Fibroblast of peridontal ligament (primary cell): ENCODE measurements around the gene DIO2.
A peak's percentile ranks its signal among the peaks of the same experiment; 100 is the strongest.

Experiments
- DNase-seq: peaks from one replicate; pipeline ENCODE4 v3.0.0-alpha.2; 2010; ENCODE audit errors: extremely low read depth

The DIO2 gene

DNA sequence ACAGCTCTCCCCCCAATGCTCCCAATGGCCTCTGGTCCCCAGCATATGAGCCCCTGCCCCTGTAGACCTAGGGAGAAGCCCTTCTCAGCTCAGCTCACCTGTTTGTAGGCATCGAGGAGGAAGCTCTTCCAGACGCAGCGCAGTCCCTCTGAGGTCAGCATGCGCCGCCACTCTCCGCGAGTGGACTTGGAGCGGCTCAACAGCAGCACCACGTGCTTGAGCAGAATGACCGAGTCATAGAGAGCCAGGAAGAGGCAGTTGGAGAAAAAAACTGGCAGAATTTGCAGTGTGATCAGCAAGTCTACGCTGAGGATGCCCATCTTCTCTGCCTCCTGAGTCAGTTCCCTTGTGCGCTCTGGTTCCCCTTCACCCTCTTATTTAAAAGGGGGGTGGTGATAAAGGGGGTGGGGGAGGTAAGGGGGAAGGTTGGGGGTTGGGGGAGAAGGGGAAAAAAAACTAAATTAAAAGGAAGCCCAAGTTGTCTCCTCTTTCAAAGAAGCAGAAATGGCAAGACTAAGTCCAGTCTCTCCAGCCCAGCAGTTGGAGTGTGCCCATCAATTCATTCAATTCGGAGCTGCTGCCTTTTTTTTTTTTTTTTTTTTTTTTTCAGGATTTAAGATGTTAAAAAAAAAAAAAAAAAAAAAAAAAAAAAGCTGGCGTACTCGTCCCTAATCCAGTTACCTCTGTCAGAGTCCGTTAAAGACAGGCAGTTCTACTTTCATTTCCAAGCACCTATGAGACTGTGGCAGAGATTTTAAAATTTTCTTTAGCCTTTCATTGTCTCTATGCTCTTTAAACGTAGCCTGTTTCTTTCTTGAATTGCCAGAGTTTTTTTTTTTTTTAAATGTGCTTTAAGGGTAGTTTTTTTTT, at the start of gene DIO2:
Gene DIO2 (minus strand): TSS at position 352 of the 870 bp plus-strand sequence. CDS start 32 bp downstream, at position 320.
- DNase-seq = peak; percentile 29

- DNase-seq = no peak
These were observed 49.3 kb upstream of the DIO2 start for GRCh38 chr14:80260645-80261044.

GRCh38 chr14:80239631-80240030, 28.3 kb upstream of the DIO2 start:
- no peak for DNase-seq

DNA sequence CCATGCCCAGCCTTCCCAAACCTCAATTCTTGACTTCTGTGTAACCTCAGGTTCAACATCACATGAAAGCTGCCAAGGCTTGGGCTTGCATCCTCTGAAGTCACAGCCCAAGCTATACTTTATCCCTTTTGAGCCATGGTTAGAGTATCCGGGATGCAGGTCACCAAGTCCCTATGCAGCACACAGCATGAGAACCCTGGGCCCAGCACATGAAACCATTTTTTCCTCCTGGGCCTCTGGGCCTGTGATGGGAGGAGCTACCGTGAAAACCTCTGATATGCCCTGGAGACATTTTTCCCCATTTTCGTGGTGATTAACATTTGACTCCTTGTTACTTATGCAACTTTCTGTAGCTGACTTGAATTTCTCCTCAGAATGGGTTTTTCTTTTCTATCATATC, 25.8 kb upstream of the DIO2 start:
- DNase-seq = no peak

- DNase-seq = no peak
These were observed 22.3 kb upstream of the DIO2 start for GRCh38 chr14:80233470-80234089.

DNA sequence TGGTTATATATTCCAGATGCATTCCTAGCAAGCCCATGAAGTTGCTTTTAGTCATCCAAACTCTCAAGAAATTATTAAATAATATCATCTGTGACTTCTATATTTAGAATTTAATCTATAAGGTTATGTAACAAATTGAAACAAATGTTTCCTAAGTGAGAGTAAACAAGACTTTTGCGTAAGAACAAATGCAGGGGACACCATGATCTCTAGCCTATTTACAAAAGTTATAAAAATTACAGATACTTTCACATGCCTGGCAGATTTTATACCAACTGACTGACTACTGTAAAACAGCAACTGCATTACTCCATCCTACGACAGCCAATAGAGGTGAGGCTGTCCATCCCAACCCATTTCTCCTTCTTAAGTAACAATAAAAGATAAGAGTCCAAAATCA, 20.4 kb upstream of the DIO2 start:
- DNase-seq = no peak

DNA sequence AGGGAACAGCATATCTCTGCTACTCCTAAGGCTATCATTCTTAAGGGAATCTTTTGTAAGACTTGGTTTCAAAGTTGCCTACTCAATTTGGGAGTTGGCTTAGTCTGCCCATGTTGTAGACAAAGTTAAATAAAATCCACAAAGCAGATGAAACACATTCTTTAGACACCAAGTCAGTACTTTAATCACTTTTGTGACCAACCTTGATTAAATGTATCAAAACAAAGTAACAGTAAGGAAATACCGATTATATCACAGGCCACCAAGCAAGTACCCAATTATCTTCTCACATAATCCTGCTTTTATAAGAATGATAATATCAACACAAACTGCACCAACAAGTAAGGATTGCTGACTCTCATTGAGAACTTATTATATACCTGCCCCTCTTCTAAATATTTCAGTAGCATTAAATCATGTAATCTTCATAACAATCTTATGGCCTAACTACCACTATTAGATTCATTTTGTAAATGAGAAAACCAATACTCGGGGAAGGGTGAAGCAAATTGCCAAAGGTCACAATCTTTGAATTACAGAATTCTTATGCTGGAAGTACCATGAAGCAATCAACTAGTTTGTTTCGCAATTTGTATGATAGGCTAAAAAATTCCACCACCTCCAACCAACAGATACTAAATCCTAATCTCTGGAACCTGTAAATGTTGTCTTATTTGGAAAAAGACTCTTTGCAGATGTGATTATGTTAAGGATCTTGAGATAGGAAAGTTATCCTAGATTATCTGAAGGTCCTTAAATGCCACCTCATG, 12.6 kb upstream of the DIO2 start:
- DNase-seq = no peak

DNA sequence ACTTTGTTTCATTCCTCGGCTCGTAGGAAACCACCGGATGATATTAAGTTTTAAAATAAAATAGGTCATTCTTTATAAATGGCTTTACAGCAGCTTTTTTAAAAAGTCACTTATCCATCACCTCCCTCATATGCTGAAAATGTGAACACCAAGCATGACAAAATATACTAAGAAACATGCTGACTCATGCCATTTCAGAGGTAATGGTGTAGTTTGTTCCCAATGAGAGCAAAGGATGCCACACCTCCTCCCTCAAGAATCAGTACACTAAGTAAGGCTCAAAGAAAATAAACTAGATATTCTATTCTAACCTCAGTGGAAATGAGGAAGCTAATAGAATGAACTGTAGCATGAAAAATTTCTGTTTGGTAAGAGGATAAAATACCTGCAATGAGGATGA, 5.5 kb upstream of the DIO2 start:
- DNase-seq = no peak

DNA sequence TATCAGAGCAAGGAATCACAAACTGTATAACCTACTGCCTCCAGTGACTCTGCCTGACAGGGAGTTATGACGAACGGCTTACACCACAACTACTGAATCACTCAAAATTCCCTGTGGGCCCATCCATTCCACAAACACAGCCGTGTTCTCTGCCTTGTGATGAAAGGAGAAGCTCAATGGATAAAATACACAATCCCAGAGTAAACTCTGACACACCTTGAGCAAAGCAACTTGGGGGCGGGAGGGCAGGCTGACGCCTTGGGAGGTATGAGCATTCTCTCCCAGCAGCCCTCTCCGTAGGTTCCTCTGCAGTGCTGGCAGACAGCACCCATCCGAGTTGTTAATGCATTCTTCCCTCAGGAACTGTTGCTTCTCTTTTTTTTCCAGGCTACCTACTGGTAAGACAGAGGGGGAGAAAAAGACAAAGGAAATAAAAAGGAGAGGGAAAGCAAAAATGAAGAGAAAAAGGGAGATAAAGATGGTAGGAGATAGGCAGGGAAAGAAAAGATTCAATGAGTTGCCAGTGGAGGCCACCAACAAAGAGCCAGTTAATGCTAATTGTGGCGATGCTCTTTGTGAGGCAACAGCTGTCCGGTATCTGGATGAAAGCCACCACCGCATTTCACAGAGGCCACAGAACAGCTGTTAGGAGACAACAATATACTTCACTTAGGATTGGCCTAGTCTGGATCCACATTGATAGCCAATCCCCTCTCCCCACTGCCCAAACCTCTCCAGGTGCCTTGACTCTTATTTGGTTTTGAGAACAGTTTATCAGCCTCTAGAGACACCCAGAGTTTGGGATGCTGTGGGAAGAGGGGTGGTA, 4.7 kb upstream of the DIO2 start:
- peak; percentile 54 for DNase-seq

DNA sequence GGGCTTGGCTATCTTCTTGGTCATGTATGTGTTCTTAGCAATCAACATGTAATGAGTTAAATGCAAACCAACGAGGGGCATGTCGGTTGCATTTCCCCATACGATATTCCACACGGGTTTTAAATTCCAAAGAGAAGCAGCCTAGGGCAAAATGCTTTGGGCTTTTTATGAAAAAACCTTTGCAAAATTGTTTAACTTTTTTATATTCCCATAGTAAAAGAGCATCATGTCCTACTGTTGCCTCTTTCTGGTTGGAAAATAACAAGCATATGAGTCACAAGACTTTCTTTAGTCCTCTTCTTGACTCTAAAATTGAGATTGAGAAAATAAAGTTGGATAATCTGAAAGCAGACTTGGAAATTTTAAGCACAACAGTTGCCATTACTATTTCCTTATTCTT, 3.8 kb upstream of the DIO2 start:
- DNase-seq = peak; percentile 15

- DNase-seq = peak; percentile 76
These were observed 2.3 kb upstream of the DIO2 start for GRCh38 chr14:80213602-80214001.

DNA sequence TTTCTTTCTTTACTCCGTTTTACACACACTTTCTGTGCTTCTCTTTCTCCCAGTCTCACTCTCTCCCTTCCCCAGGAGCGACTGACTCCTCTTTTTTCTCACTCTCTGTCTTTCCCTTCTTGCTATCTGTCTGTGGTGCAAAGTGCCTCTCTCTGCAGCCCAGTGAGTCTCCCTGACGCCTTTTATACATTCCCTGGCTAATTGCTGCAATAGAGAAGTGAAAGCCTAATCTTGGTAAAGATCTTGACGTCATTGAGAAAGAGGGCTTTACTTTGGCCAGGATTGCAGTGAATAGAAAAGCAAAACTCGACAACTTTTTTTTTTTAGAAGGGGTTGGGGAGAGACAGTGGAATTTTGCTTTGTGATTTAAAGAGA, 706 bp upstream of the DIO2 start:
- peak; percentile 53 for DNase-seq

DNA sequence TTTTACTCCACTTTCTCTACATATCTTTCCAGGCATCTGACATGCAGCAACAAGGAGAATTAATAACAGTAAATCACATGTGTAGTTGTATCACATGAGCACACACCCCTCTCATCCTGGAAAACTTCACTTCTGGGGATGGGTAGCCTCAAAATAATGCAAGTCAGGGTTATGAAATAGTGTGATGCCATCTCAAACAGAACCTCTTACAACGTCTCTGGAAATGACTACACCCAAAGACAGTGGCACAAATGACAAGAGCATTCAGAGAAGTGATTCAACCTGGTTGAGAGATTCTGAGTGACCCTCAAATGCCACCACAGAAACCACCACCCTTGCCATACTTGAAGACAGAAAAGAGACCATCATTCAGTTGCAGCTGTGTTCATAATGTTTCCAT, 2.8 kb downstream of the DIO2 start:
- no peak for DNase-seq

GRCh38 chr14:80206351-80207080, 4.8 kb downstream of the DIO2 start:
- no peak for DNase-seq

- no peak for DNase-seq
These were observed 8.3 kb downstream of the DIO2 start for GRCh38 chr14:80202888-80203562.

DNA sequence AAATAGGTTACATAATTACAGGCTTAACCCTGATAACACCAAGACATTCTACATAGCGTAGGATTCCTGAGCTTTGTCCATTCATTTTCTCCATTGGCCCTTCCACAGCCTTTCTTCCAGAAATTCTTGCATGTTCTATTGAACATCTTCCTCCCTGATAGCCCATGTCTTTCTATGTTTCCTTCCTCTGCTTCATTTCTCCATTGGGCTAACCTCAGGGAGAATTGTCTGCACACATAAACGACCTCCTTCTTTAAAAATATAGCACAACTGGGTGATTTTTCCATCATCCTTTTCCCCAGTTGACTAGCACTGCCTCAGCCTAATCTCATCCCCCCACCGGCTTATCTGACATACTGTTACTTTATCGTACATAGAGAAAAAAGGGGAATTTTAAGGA, 11.2 kb downstream of the DIO2 start:
- no peak for DNase-seq

DNA sequence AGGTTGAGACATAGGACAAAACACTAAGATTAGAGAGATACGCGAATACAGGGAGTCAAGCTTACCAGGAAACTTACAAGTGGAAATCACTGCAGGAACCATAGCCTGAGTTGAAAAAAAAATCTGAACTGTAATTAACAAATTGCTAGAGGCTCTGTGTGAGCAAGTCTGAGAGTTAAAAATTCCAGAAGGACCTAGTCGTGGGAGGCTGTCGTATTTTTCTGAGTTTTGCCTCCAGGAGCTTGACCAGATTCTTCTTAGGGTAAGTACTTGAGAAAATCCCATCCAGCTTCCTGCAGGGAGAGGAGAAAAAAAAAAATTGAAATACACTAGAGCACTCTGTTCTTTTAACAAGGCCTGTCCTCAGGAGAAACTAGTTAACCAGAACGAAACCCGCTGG, 22.7 kb downstream of the DIO2 start:
- DNase-seq = no peak

DNA sequence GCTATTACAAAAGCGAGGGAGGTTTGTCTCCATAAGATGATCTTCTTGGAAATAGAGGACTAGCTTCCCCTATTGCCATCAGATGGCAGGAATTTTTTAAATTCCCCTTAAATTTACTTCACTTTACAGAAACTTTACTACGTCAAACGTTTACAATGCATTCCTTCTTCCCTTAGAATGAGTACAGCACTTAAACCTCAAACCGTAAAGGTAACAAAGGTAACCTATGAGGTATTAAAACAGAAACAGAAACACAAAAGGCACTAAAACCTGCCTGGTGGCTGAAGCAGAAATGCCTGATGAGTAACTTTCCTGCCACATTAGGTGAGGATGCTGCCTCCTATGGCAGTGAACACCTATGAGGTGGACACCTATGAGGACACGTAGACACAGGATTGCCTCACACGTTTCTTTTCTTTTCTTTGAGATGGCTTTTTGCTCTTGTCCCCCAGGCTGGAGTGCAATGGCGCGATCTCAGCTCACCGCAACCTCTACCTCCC, 25.0 kb downstream of the DIO2 start:
- DNase-seq = no peak

DNA sequence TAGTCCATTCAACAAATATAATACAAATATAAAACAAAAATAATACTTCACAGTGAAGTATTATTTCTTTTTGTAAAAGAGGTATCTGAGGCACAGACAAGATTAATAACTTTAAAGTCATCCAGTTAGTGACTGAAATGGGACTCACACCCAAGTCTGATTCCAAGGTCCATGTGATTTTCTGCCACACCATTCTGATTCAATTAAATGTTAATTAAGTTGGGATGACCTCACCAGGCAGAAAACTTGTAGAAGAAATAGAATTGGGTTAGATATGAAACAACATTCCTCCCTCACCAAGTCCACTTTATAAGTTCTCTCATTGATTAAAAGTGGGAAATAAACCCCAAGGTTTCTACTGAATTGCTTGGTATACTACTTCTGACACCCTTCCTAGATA, 34.4 kb downstream of the DIO2 start:
- no peak for DNase-seq

DNA sequence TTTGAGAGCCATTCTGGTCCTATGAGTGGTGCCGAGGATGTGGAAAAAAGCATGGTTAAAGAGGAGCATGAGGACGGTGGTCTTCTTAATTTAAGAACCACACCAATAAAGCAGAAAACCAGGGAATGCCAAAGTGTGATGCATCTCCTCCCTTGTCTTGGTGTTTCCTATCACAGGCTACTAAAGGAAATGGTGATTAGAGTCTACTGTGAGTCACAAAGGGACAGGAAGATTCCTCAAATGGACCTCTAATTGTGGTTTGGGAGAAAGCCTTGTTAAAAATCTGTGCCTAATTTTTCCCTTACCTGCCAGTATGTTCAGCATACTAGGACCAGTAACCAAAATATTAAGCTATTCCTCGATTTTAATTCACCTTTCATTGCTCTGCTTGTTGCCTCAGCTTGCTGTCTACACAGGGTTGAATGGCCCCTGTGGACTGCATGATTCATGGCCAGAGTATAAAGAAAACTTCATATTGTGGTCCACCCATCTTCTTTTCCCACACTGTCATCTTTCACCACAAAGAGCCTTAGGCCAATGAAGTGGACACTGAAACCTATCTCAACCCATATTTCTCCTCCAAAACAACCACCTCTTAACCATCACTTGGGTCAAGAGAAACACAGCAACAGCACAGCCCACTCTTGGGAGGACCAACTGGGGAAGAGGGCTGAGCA, 38.8 kb downstream of the DIO2 start:
- no peak for DNase-seq
